Measurements from ENCODE around the gene ROCK2. TPM values are rescaled to one million over a fixed set of nuclear protein-coding genes. Genes with fewer than 3 reads are reported as not detected.

The ROCK2 gene
- total RNA-seq, 4 donors from 2014 or later: 90.0 to 119 (median 101) TPM

GRCh38 chr2:11242542-11243174 lies 101.8 kb downstream of the ROCK2 start:
- Histone ChIP-seq H3K4me3 (no peak overlapping the region), H3K9me3 (no peaks in the 10 kb centered on the region), H3K27me3 (no peaks in the 10 kb centered on the region), H3K36me3 (peaks cover 3 to 14% (median 6%) of the 10 kb centered on the region in 4 donors), H3K4me1 (peaks cover 0 to 24% (median 14%) of the 10 kb centered on the region in 4 donors), H3K27ac (replicated peaks in 1 of 4) (no peak overlapping the region)
- 95% methylated on average over 2 of the region's 2 CpGs for WGBS
- intact Hi-C loops (cut with DNase I): no loop called here
- no peak for DNase-seq (ENCODE audit: extremely low spot score)
- no peak for TF ChIP-seq POLR2A (IDR thresholded peaks at IDR 0.05; ENCODE audit: low read depth)
- TF ChIP-seq CTCF (IDR thresholded peaks at IDR 0.05): no peak
- no peak for TF ChIP-seq EP300 (IDR thresholded peaks at IDR 0.05)
- no peak for TF ChIP-seq POLR2AphosphoS5 (IDR thresholded peaks at IDR 0.05)

DNA sequence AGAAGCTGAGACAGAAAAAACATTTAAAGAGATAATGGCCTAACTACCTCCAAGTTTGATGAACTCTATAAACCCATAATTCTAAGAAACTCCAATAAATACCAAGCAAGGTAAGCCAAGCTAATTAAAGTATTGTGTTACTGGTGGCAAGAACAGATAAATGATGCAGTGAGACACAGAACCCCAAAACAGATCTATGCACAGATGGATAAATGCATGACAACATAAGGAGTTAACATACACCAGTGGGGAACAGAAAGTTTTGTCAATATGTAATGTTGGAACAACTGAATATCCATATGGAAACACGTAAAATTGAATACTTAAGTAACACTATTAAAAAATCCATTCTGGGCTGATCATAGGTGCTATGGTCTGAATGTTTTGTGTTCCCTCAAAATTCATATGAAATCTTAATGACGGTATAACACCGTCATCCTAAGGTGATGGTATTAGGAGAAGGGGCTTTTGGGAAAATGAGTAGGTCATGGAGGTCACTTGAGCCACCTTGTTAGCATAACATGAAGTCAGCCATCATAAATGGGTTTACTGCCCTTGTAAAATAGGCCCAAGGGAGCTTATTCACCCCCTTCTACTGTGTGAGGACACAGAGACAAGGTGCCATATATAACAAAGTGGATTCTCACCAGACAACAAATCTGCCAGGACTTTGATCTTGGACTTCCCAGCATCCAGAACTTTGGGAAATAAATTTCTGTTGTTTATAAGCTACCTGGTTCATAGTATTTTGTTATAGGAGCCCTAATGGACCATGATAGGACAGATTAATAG lies 102.8 kb downstream of the ROCK2 start:
- no peak for DNase-seq (ENCODE audit: extremely low spot score)
- H3K27ac ChIP-seq (replicated peaks in 1 of 4): no peak overlapping the region
- TF ChIP-seq EP300 (IDR thresholded peaks at IDR 0.05): no peak
- intact Hi-C loops (cut with DNase I): no loop called here
- WGBS: 97% methylated on average over 3 of the region's 3 CpGs
- H3K36me3 ChIP-seq: peaks cover 0 to 7% (median 0%) of the 10 kb centered on the region in 4 donors
- H3K9me3 ChIP-seq: no peaks in the 10 kb centered on the region
- H3K27me3 ChIP-seq: no peaks in the 10 kb centered on the region
- H3K4me1 ChIP-seq: peaks cover 0 to 24% (median 14%) of the 10 kb centered on the region in 4 donors
- H3K4me3 ChIP-seq: no peak overlapping the region

- no peak for TF ChIP-seq POLR2A (IDR thresholded peaks at IDR 0.05; ENCODE audit: low read depth)
- H3K4me1 ChIP-seq: peaks cover 14 to 26% (median 18%) of the 10 kb centered on the region in 4 donors
- DNase-seq (ENCODE audit: extremely low spot score): no peak
- H3K36me3 ChIP-seq: peaks cover 0 to 7% (median 0%) of the 10 kb centered on the region in 4 donors
- no peak overlapping the region for H3K27ac ChIP-seq (replicated peaks in 1 of 4)
- H3K27me3 ChIP-seq: no peaks in the 10 kb centered on the region
- no peaks in the 10 kb centered on the region for H3K9me3 ChIP-seq
- intact Hi-C loops (cut with DNase I): loop anchor here (5.0 kb wide), 1 partner anchor 102 kb away; the partner anchor contains the start of gene ROCK2
- no peak overlapping the region for H3K4me3 ChIP-seq
- 78% methylated on average over 6 of the region's 6 CpGs for WGBS
These were observed 104.6 kb downstream of the ROCK2 start for GRCh38 chr2:11239666-11240462.

- WGBS: 99% methylated on average over 2 of the region's 2 CpGs
- H3K4me3 ChIP-seq: no peak overlapping the region
- peaks cover 0 to 7% (median 0%) of the 10 kb centered on the region in 4 donors for H3K36me3 ChIP-seq
- H3K9me3 ChIP-seq: no peaks in the 10 kb centered on the region
- intact Hi-C loops (cut with DNase I): loop anchor here (5.0 kb wide), 1 partner anchor 103 kb away; the partner anchor contains the start of gene ROCK2
- TF ChIP-seq POLR2AphosphoS5 (IDR thresholded peaks at IDR 0.05): no peak
- TF ChIP-seq POLR2A (IDR thresholded peaks at IDR 0.05; ENCODE audit: low read depth): no peak
- no peak for TF ChIP-seq EP300 (IDR thresholded peaks at IDR 0.05)
- no peak for TF ChIP-seq CTCF (IDR thresholded peaks at IDR 0.05)
- no peak for DNase-seq (ENCODE audit: extremely low spot score)
- no peaks in the 10 kb centered on the region for H3K27me3 ChIP-seq
- H3K27ac ChIP-seq (replicated peaks in 1 of 4): no peak overlapping the region
- H3K4me1 ChIP-seq: peaks cover 13 to 21% (median 16%) of the 10 kb centered on the region in 4 donors
These were observed 105.3 kb downstream of the ROCK2 start for GRCh38 chr2:11239147-11239546.

- no peak for TF ChIP-seq EP300 (IDR thresholded peaks at IDR 0.05)
- TF ChIP-seq POLR2A (IDR thresholded peaks at IDR 0.05; ENCODE audit: low read depth): no peak
- TF ChIP-seq CTCF (IDR thresholded peaks at IDR 0.05): no peak
- TF ChIP-seq POLR2AphosphoS5 (IDR thresholded peaks at IDR 0.05): no peak
- H3K9me3 ChIP-seq: no peaks in the 10 kb centered on the region
- H3K27ac ChIP-seq (replicated peaks in 1 of 4): no peak overlapping the region
- H3K27me3 ChIP-seq: no peaks in the 10 kb centered on the region
- DNase-seq (ENCODE audit: extremely low spot score): no peak
- intact Hi-C loops (cut with DNase I): loop anchor here (5.0 kb wide), 1 partner anchor 105 kb away; the partner anchor contains the start of gene ROCK2
- peaks cover 0 to 4% (median 0%) of the 10 kb centered on the region in 4 donors for H3K36me3 ChIP-seq
- H3K4me3 ChIP-seq: no peak overlapping the region
- 75% methylated on average over 2 of the region's 2 CpGs for WGBS
- peaks cover 11 to 17% (median 13%) of the 10 kb centered on the region in 4 donors for H3K4me1 ChIP-seq
These were observed 107.3 kb downstream of the ROCK2 start for GRCh38 chr2:11237122-11237521.
